Left ventricle myocardium superior (tissue), 1 donor: ENCODE measurements around the gene TRPC4. TPM values are rescaled to one million over a fixed set of nuclear protein-coding genes. Genes with fewer than 3 reads are reported as not detected.

Experiments
- ATAC-seq: fragments of 200-7000 bp; cut with Tn5 transposase; one replicate; pipeline ENCODE4 v1.9.1; 2020; ENCODE audit warnings: mild to moderate bottlenecking, moderate library complexity
- DNase-seq: peaks from one replicate; pipeline ENCODE4 v3.0.0-alpha.2; 2020
- intact Hi-C: fragments of 100-400 bp; cut with micrococcal nuclease; formaldehyde crosslinking; loops from one replicate; pipeline ENCODE4 v1.11.0; 2022
- total RNA-seq: library from RNA; stranded (reverse); fragmentation: NEBNext Ultra II Directional; extraction: Animal tissue kit (Norgen Biotek cat#: 25700); gene quantifications from one replicate; pipeline ENCODE4 v1.2.1, GENCODE V29; 2021
- donor health status: DM: no; HTN: yes; CAD: no; lungs with severe emphysema.

The TRPC4 gene
- total RNA-seq, 1 donor from 2014 or later = 5.6 TPM

- no peak for ATAC-seq
- intact Hi-C loops = no loop called here
Observed at GRCh38 chr13:37681281-37682032, 188.1 kb downstream of the TRPC4 start.

GRCh38 chr13:37680137-37680536 lies 189.4 kb downstream of the TRPC4 start:
- intact Hi-C loops = no loop called here
- ATAC-seq (no peak), DNase-seq (no peak)

More at GRCh38 chr13:37681281-37682032, 188.1 kb downstream of the TRPC4 start:
- no peak for DNase-seq

- DNase-seq = no peak
- intact Hi-C loops = no loop called here
- ATAC-seq = no peak
Observed at GRCh38 chr13:37679043-37679442, 190.5 kb downstream of the TRPC4 start.

- intact Hi-C loops = no loop called here
- no peak for ATAC-seq
- no peak for DNase-seq
Observed at GRCh38 chr13:37669845-37670244, 199.7 kb downstream of the TRPC4 start.

GRCh38 chr13:37667702-37668101 lies 201.9 kb downstream of the TRPC4 start:
- intact Hi-C loops = no loop called here
- no peak for DNase-seq

GRCh38 chr13:37666036-37666435 lies 203.5 kb downstream of the TRPC4 start:
- intact Hi-C loops = no loop called here
- ATAC-seq = no peak
- no peak for DNase-seq

More at GRCh38 chr13:37667702-37668101, 201.9 kb downstream of the TRPC4 start:
- no peak for ATAC-seq

- DNase-seq (no peak), ATAC-seq (no peak)
- intact Hi-C loops = no loop called here
Observed at GRCh38 chr13:37665420-37665819, 204.2 kb downstream of the TRPC4 start.

- no peak for ATAC-seq
- intact Hi-C loops = no loop called here
- no peak for DNase-seq
Observed at GRCh38 chr13:37663724-37664123, 205.8 kb downstream of the TRPC4 start.

- no peak for DNase-seq
- intact Hi-C loops = no loop called here
- no peak for ATAC-seq
Observed at GRCh38 chr13:37662624-37663023, 206.9 kb downstream of the TRPC4 start.

- no peak for DNase-seq
- intact Hi-C loops = no loop called here
- no peak for ATAC-seq
Observed at GRCh38 chr13:37657956-37658355, 211.6 kb downstream of the TRPC4 start.

- no peak for ATAC-seq
Observed at GRCh38 chr13:37657134-37657533, 212.4 kb downstream of the TRPC4 start.

GRCh38 chr13:37656247-37656940 lies 213.2 kb downstream of the TRPC4 start:
- intact Hi-C loops = no loop called here
- ATAC-seq (no peak), DNase-seq (no peak)

More at GRCh38 chr13:37657134-37657533, 212.4 kb downstream of the TRPC4 start:
- DNase-seq = no peak
- intact Hi-C loops = no loop called here

GRCh38 chr13:37652596-37652995 lies 217.0 kb downstream of the TRPC4 start:
- ATAC-seq = no peak
- no peak for DNase-seq
- intact Hi-C loops = no loop called here

GRCh38 chr13:37651891-37652290 lies 217.7 kb downstream of the TRPC4 start:
- intact Hi-C loops = no loop called here
- DNase-seq (no peak), ATAC-seq (no peak)

- intact Hi-C loops = no loop called here
- no peak for ATAC-seq
Observed at GRCh38 chr13:37648609-37649008, 221.0 kb downstream of the TRPC4 start.

GRCh38 chr13:37647031-37647650 lies 222.4 kb downstream of the TRPC4 start:
- intact Hi-C loops = no loop called here
- DNase-seq (no peak), ATAC-seq (no peak)

More at GRCh38 chr13:37648609-37649008, 221.0 kb downstream of the TRPC4 start:
- DNase-seq = no peak

GRCh38 chr13:37646531-37646930 lies 223.0 kb downstream of the TRPC4 start:
- ATAC-seq = no peak
- no peak for DNase-seq
- intact Hi-C loops = no loop called here

GRCh38 chr13:37645181-37645740 lies 224.3 kb downstream of the TRPC4 start:
- DNase-seq (no peak), ATAC-seq (no peak)
- intact Hi-C loops = no loop called here

GRCh38 chr13:37641391-37641790 lies 228.2 kb downstream of the TRPC4 start:
- DNase-seq (no peak), ATAC-seq (no peak)
- intact Hi-C loops = no loop called here

- DNase-seq = no peak
- intact Hi-C loops = no loop called here
- no peak for ATAC-seq
Observed at GRCh38 chr13:37640499-37640898, 229.1 kb downstream of the TRPC4 start.
